Stimulated activated CD4-positive, alpha-beta T cell treated with anti-CD3 and anti-CD28 coated beads, Interleukin-15, amount 100 ng/mL, for 24 hours (primary cell): ENCODE data around the gene SMIM43.

Experiments used
- DNase-seq: peaks from one replicate; pipeline ENCODE4 v3.0.0-alpha.2; 2020

SMIM43 gene

GRCh38 chr4:121764702-121765367 is at the start of gene SMIM43:
Gene SMIM43 (minus strand): TSS chr4:121765164. CDS start chr4:121765105, 59 bp downstream.
- peak; percentile 12 for DNase-seq

GRCh38 chr4:121814756-121815155 is 49.8 kb upstream of the SMIM43 start:
- DNase-seq, result no peak

- no peak for DNase-seq
These were observed 46.2 kb upstream of the SMIM43 start for GRCh38 chr4:121811122-121811521.

DNA sequence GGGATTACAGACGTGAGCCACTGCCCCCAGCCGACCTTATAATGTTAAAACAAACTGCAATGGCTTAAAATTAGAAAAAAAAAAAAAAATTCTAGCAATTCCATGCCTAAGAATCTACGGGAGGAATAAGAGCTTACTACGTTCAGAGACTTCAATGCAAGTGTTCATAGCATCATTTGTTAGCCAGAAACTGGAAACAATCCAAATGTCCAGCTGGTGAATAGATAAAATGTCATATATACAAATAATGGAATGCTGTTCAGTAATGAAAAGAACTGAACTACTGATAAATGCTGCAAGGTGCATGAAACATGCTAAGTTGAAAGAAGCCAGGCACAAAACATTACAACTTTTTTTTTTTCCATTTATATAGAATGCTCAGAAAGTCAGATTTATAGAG is 41.4 kb upstream of the SMIM43 start:
- no peak for DNase-seq

GRCh38 chr4:121801715-121802075 is 36.7 kb upstream of the SMIM43 start:
- DNase-seq, result no peak

DNA sequence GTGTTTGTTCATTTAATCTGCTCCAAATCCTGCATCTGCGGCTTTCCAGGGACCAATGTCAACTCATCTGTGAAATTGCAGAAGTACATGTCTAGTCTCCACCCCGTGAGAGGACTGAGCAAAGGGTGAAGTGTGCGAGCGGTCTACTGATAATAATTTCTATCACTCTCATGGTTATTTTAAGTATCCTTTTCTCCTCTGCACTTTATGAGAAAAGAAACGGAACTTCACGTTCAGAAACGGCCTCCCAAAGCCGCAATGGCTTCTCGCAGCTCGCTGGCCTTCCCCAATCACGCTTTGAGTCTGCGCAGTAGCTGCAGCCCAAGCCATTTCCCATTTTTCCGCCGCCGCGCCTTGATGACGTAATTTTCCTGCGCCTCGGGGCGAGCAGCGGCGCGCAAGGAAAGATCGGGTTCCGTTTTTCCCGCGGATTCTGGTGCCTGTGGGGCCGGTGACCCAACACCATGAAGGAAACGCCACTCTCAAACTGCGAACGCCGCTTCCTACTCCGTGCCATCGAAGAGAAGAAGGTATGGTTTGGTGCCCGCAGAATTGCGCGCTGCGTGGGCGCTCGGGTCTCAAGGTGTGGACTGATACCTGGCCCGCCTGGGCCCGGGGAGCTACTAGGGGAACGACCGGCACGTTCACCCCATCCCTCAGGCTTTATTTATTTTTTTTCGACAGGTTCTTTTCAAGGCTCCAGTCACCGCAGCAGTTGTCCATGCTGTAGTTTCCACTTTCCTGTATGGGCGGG is 36.2 kb upstream of the SMIM43 start, which contains the start of gene EXOSC9:
Gene EXOSC9, plus strand, starts transcription at position 363 of the 754 bp plus-strand sequence. Its CDS starts 102 bp downstream, at position 465.
- peak; percentile 95 for DNase-seq

DNA sequence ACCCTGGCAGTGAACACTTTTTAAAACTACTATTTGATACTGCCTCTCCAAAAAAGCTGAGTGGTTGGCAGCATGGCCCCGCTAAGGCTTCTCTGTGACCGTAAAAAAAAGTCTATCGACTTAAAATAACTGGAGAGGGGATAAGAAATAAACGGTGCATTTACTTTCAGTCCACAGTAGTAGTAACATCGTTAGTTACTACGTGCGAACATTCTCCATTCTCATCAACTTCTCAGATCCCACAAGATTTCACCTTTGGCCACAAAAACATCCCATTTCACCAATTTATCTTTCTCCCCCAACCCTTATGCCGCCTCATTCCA is 35.6 kb upstream of the SMIM43 start:
- no peak for DNase-seq

- no peak for DNase-seq
These were observed 35.0 kb upstream of the SMIM43 start for GRCh38 chr4:121799867-121800501.

DNA sequence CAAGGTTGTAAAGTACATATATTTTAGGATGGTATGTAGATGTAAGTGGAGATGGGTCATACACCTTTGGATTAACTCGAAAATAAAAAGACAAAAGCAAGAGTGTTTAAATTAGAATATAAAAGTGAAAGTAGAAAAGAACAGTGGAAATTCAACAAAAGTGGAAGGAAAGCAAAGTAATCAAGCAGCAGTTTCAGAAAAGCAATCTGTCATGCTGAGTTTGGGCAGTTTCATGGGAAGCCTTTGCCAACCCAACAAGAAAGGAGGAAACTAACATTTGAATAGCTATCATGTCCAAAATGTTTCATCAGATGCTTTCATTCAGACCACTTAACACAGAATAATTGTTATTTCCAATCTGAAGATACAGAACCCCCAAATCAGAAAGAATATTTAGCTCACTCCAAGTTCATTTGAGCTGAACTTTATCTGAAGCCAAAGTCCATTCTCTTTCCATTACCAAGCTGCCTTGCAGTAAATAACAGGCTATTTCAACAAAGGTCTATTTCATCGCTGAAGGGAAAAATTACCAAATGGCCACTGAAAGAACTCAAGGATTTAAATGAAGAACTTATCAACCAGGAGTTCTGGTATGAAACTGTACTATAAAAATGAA is 34.4 kb upstream of the SMIM43 start:
- no peak for DNase-seq

- DNase-seq, result no peak
These were observed 31.3 kb upstream of the SMIM43 start for GRCh38 chr4:121796283-121796682.

DNA sequence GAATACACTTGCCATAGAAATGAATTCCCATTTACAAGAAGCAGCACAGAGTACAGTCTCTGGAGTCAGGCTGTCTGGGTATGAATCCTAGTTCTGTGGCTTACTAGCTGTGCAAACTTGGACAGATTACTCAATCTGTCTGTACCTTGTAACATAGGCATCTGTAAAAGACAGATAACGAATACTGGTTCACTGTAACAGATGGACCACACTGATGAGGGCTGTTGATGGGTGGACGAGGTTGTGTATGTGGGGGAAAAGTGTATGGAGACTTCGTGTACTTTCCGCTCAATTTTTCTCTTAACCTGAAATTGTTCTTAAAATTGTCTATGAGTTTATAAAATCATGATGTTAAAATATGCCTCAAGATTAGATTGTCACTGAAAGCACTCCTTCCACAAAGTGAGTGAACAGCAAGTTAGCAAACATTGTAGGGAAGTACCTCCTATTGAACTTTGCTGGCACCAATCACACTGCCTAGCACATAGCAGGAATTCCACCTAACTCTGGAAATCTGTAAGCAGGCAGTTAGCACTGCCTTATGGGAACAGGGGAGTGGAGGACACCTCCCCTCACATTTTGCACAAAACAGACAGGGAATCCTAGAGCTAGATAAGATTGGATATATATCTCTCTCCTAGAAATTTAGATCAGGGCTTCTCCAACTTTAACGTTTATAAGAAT is 29.7 kb upstream of the SMIM43 start:
- no peak for DNase-seq

DNA sequence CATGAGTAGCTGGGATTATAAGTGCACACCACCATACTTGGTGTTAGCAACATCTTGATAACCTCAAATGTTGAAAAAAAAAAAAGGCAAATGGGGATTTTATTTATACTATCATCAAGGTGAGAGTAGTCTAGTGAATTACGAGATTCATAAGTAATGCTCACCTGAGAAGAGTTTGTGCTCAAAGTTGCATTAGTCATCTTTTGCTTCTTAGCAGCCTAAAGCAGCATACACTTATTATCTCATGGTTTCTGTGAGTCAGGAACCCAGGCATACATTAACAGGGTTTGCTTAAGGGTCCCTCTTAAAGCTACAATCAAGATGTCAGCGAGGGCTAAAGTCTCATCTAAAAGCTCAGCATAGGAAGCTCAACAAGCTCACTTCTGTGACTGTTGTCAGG is 28.0 kb upstream of the SMIM43 start:
- DNase-seq, result no peak

- DNase-seq, result no peak
These were observed 26.5 kb upstream of the SMIM43 start for GRCh38 chr4:121791481-121791880.

- no peak for DNase-seq
These were observed 26.0 kb upstream of the SMIM43 start for GRCh38 chr4:121790976-121791375.

DNA sequence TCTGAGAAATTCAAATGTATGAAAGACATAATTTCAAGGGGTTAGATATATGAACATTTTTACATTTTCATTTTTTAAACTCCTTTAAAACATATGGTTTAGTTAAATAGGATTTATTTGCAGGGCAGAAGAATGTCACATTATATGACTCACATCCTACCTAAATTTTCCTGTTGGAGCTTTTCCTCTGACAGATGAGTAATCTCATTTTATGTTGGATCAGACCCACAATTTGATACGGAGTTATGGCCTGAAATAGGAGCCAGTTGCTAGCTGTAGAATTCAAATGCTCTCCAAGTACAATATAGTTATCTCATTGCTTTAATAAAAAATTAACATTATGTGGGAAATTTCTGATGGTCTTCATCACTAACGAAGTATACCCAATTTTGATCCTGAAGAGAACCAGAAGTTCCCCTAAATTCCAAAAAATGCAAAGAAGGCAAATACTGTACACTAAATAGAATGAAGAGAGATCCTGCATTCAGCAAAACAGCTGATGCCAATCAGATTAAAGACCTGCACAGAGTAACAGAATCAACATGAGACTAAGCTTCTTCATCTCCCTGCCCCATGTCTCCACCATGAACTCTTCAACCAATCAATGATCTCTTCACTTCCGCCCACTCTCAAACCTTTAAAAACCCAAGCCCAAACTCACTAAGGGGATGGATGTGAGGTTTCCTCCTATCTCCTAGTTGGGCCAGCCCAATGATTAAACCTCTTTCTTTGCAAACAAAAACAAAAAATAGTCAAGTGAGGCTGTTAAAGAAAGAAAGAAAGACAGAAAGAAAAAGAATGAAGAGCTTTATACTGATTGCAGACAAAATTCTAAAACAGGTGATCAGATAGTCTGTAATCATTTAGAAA is 25.2 kb upstream of the SMIM43 start:
- DNase-seq, result no peak

GRCh38 chr4:121789455-121789854 is 24.5 kb upstream of the SMIM43 start:
- no peak for DNase-seq

DNA sequence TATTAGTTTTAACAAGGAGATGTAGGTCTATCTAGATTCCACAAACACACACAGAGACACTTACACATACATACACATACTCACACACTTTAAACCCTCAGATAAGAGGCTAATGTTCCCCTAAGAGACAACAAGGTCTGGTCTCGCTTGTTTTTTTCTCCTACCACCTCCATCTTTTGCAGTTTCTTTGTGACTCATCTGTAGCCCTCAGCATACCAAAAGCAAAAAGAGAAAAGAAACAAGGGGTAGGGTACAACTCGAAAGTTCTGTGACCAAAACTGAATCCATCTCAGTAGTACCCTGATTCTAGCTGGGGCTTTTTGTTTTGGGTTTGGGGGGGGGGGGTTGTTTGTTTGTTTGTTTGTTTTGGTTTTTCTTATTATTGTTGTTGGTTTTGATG is 23.9 kb upstream of the SMIM43 start:
- DNase-seq, result no peak

DNA sequence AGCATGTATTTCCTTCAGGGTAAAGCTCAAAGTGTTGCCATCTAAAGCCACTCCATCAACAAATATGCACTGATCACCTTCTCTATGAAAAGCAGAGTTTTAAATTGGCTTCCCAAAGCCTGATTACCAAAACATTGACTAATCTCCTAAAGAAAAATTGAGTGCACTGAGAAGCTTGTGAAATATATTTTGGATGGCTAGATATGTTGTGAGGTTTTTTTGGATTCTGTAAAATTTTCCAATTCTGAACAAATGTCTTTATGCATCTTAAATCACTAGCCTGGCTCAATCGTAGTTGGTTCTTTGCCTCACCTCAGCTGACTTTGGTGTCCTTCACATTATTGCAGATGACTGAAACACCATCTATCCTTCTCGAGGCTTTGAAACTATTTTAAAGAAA is 21.3 kb upstream of the SMIM43 start:
- DNase-seq, result no peak

GRCh38 chr4:121785479-121785878 is 20.5 kb upstream of the SMIM43 start:
- no peak for DNase-seq

- no peak for DNase-seq
These were observed 20.0 kb upstream of the SMIM43 start for GRCh38 chr4:121784975-121785374.

- no peak for DNase-seq
These were observed 19.4 kb upstream of the SMIM43 start for GRCh38 chr4:121784401-121784800.

GRCh38 chr4:121783210-121783609 is 18.2 kb upstream of the SMIM43 start:
- DNase-seq, result no peak
